PC-3 (cell line): Measurements from ENCODE around the gene RINT1. TPM values are rescaled to one million over a fixed set of nuclear protein-coding genes. Genes with fewer than 3 reads are reported as not detected.
"Not testable (repeated sequence)": the region's sequence is repeated elsewhere in the genome, so short reads cannot be mapped to it uniquely, and the experiment has no call there.

ENCODE experiments used
- ATAC-seq: fragments of 200-7000 bp; cut with Tn5 transposase; 2 replicates; pipeline ENCODE4 v1.9.1; 2020; ENCODE audit warnings: mild to moderate bottlenecking, moderate library complexity
- BruUV-seq: library from RNA; stranded (reverse); fragments of 400-500 nt; replicated peaks from 2 replicates; lab custom pipeline; 2021; lab: Mats Ljungman, UMichigan
- CTCF ChIA-PET: fragments of 300-600 bp; sonication (Branson Sonifier 250); formaldehyde crosslinking; loops from one replicate; lab custom pipeline; 2022; ENCODE audit warnings: antibody characterized with exemption; lab: Charles Lee
- POLR2A ChIA-PET: fragments of 300-600 bp; sonication (Branson Sonifier 250); formaldehyde crosslinking; loops from one replicate; lab custom pipeline; 2022; ENCODE audit warnings: antibody characterized with exemption; ENCODE audit not compliant: unreplicated experiment; lab: Charles Lee
- DNase-seq: peaks from one replicate; pipeline ENCODE4 v3.0.0-alpha.2; 2015
- H2AFZ ChIP-seq: fragments of 300-600 bp; sonication (generic); 2 replicates; pipeline ENCODE4 v1.6.0; 2016; ENCODE audit warnings: antibody characterized with exemption, low read length
- H3F3A ChIP-seq: fragments of 300-600 bp; sonication (generic); one replicate; pipeline ENCODE4 v1.6.0; 2017; ENCODE audit warnings: antibody characterized with exemption, low read length, control low read depth, mild to moderate bottlenecking; ENCODE audit not compliant: unreplicated experiment
- H3K27ac ChIP-seq: fragments of 300-600 bp; sonication (generic); 2 replicates; pipeline ENCODE4 v1.5.1; 2016; ENCODE audit warnings: mild to moderate bottlenecking, low read length
- H3K27me3 ChIP-seq: fragments of 300-600 bp; sonication (generic); 2 replicates; pipeline ENCODE4 v1.6.1; 2016; ENCODE audit warnings: low read length, mixed read lengths
- H3K36me3 ChIP-seq: fragments of 300-600 bp; sonication (generic); 2 replicates; pipeline ENCODE4 v1.6.1; 2016; ENCODE audit warnings: low read depth, mixed run types, low read length, mixed read lengths
- H3K4me1 ChIP-seq: fragments of 300-600 bp; sonication (generic); 2 replicates; pipeline ENCODE4 v1.5.1; 2016; ENCODE audit warnings: low read length; ENCODE audit not compliant: insufficient read depth
- H3K4me2 ChIP-seq: fragments of 300-600 bp; sonication (generic); 2 replicates; pipeline ENCODE4 v1.6.0; 2016; ENCODE audit warnings: low read length
- H3K4me3 ChIP-seq: fragments of 300-600 bp; sonication (generic); 2 replicates; pipeline ENCODE4 v1.5.1; 2016; ENCODE audit warnings: mild to moderate bottlenecking, low read length, mixed read lengths
- H3K79me2 ChIP-seq: fragments of 300-600 bp; sonication (generic); 2 replicates; pipeline ENCODE4 v1.6.1; 2017; ENCODE audit warnings: low read length, mixed read lengths
- H3K9ac ChIP-seq: fragments of 300-600 bp; sonication (generic); 2 replicates; pipeline ENCODE4 v1.6.0; 2016; ENCODE audit warnings: mild to moderate bottlenecking, low read length
- H3K9me2 ChIP-seq: fragments of 300-600 bp; sonication (generic); replicated peaks from 2 replicates; pipeline ENCODE4 v1.6.1; 2016; ENCODE audit warnings: mixed run types, low read length, mixed read lengths
- H3K9me3 ChIP-seq: fragments of 300-600 bp; sonication (generic); 2 replicates; pipeline ENCODE4 v1.6.1; 2016; ENCODE audit warnings: low read length, mixed read lengths
- H4K20me1 ChIP-seq: fragments of 300-600 bp; sonication (generic); 2 replicates; pipeline ENCODE4 v1.6.1; 2016; ENCODE audit warnings: low read length, mixed read lengths
- EZH2 ChIP-seq: fragments of 300-600 bp; sonication (generic); IDR thresholded peaks from one replicate; pipeline ENCODE4 v1.6.1; 2017; ENCODE audit warnings: antibody characterized with exemption, mild to moderate bottlenecking, low read length; ENCODE audit not compliant: unreplicated experiment
- EZH2phosphoT487 ChIP-seq: fragments of 300-600 bp; sonication (generic); IDR thresholded peaks from 2 replicates; pipeline ENCODE4 v1.6.1; 2018; ENCODE audit warnings: mild to moderate bottlenecking, antibody characterized with exemption, low read length, borderline replicate concordance
- intact Hi-C: fragments of 100-400 bp; cut with micrococcal nuclease; formaldehyde crosslinking; loops from 2 replicates; pipeline ENCODE4 v1.9.0; 2023
- total RNA-seq: library from RNA; depleted of rRNA; stranded (reverse); fragments of >200 nt; gene quantifications from 2 replicates; pipeline ENCODE4 v1.2.3, GENCODE V29; 2014
- TF ChIP-seq, protein P1 (sequence below): fragments of 300-600 bp; sonication (generic); conservative IDR thresholded peaks from 2 replicates; pipeline ENCODE4 v1.5.1; 2017; ENCODE audit warnings: antibody characterized with exemption, low read depth, mild to moderate bottlenecking, low read length

RINT1 gene
- total RNA-seq, 1 experiment from 2014 or later: 20.8 TPM

DNA sequence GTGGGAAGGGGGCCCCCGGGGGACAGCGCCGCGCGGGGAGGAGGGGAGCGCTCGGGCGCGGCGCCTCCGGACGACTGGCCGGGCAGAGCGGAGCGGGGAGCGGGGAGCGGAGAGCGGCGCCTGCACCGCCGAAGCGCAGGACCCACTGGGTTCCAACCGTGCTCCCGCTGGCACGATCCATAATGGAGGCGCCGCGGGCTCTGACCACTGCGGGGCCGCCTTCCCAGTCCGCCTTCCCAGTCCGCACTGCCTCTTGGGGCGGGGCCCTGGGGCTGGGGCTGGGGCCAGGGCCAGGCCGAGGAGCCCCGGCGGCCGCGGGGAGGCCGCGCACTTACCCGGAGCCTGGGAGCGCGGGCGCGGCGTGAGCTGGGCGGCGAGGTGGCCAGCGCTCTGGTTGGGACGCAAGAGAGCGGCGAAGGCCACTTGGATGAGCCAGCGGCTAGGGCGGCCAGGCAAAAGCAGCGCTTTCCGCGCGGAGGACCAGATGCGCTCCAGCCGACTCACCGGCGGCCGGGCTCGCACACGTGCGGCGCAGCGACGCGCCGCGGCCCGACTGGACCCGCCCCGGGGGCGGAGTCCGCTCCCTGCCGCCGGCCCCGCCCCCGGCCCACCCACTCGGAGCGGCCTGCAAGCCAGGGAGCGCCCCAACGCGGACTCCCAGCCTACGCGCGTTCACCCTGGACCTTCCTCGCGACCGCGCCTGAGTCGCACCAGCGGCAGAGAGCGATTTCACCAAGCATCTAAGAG, 10.1 kb upstream of the RINT1 start, which contains the start of gene PUS7:
PUS7 (minus strand) TSS at position 555 of the 747 bp plus-strand sequence. CDS start 13,759 bp downstream, outside the sequence.
- Histone ChIP-seq H3K4me1 (peaks cover 18% of the 10 kb centered on the region), H3K36me3 (peaks cover 14% of the 10 kb centered on the region; the same call in 1 of the 2 replicates), H3K9me3 (no peaks in the 10 kb centered on the region), H3K4me2 (peak within 1 kb of the TSS; percentile 85), H3K27ac (peak within 1 kb of the TSS; percentile 71), H3K9ac (peak within 1 kb of the TSS; percentile 97), H3K79me2 (peaks cover 48% of the 10 kb centered on the region), H3K4me3 (peak within 1 kb of the TSS; percentile 91), H4K20me1 (peaks cover 14% of the 10 kb centered on the region; the same call in 1 of the 2 replicates), H3F3A (no peaks in the 10 kb centered on the region), H3K27me3 (no peaks in the 10 kb centered on the region), H2AFZ (peak within 1 kb of the TSS; percentile 92), H3K9me2 (no peaks in the 10 kb centered on the region)
- CTCF ChIA-PET: interaction anchor here (0.5 kb wide), 1 partner anchor 92 kb away, joined by 3 read pairs; no protein-coding TSS in a partner anchor
- POLR2A ChIA-PET: no interaction called here
- BruUV-seq: no TSS peak
- ATAC-seq (peak; percentile 90), DNase-seq (peak; percentile 97)
- intact Hi-C loops: loop anchor here (1.0 to 2.0 kb wide), 2 partner anchors 10 to 763 kb away; partner anchors contain the start of genes NAMPT and RINT1
- TF ChIP-seq, protein P1, sequence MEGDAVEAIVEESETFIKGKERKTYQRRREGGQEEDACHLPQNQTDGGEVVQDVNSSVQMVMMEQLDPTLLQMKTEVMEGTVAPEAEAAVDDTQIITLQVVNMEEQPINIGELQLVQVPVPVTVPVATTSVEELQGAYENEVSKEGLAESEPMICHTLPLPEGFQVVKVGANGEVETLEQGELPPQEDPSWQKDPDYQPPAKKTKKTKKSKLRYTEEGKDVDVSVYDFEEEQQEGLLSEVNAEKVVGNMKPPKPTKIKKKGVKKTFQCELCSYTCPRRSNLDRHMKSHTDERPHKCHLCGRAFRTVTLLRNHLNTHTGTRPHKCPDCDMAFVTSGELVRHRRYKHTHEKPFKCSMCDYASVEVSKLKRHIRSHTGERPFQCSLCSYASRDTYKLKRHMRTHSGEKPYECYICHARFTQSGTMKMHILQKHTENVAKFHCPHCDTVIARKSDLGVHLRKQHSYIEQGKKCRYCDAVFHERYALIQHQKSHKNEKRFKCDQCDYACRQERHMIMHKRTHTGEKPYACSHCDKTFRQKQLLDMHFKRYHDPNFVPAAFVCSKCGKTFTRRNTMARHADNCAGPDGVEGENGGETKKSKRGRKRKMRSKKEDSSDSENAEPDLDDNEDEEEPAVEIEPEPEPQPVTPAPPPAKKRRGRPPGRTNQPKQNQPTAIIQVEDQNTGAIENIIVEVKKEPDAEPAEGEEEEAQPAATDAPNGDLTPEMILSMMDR: no peak
- TF ChIP-seq EZH2phosphoT487: no peak
- TF ChIP-seq EZH2: no peak

DNA sequence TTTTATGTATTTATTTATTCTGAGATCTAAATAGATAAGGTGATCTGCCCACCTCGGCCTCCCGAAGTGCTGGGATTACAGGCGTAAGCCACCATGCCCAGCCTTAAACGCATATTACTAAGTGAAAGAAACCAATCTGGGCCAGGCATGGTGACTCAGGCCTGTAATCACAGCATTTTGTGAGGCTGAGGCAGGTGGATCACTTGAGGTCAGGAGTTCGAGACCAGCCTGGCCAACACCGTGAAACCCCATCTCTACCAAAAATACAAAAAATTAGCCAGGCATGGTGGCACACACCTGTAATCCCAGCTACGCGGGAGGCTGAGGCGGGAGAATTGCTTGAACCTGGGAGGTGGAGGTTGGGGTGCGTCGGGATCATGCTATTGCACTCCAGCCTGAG, 7.6 kb upstream of the RINT1 start:
- H4K20me1 ChIP-seq, ATAC-seq, CTCF ChIA-PET, DNase-seq, H3K4me2 ChIP-seq, BruUV-seq, H3K4me3 ChIP-seq, H3K9ac ChIP-seq, H3K27me3 ChIP-seq, intact Hi-C loops, H3K9me2 ChIP-seq, H3K27ac ChIP-seq, H3K9me3 ChIP-seq, POLR2A ChIA-PET, H2AFZ ChIP-seq, H3K36me3 ChIP-seq, H3F3A ChIP-seq: not testable (repeated sequence)
- H3K4me1 ChIP-seq: peaks cover 16% of the 10 kb centered on the region
- H3K79me2 ChIP-seq: peaks cover 23% of the 10 kb centered on the region

DNA sequence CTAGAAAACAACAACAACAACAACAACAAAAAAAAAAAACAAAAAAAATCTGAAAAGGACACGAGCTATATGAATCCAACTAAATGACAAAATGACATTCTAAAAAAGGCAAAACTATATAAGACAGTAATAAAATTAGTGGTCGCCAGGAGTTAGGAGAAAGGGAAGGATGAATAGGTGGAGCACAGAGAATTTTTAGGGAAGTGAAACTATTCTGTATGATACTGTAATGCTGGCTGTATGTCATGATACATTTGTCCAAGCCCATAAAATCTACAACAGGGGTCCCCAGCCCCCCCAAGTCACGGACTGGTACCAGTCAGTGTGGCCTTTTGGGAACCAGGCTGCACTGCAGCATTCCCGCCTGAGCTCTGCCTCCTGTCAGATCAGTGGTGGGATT, 7.2 kb upstream of the RINT1 start:
- Histone ChIP-seq H3K9ac (no peak overlapping the region), H3K27me3 (no peaks in the 10 kb centered on the region), H3F3A (no peaks in the 10 kb centered on the region), H3K9me2 (no peaks in the 10 kb centered on the region), H3K4me1 (peaks cover 12% of the 10 kb centered on the region), H3K27ac (no peak overlapping the region), H3K36me3 (0 out of 2 replicates have a peak, but pooled peaks cover under 1% of the 10 kb centered on the region), H4K20me1 (0 out of 2 replicates have a peak, but pooled peaks cover under 1% of the 10 kb centered on the region), H2AFZ (no peak overlapping the region), H3K79me2 (peaks cover 19% of the 10 kb centered on the region), H3K9me3 (no peaks in the 10 kb centered on the region), H3K4me3 (no peak overlapping the region), H3K4me2 (no peak overlapping the region)
- POLR2A ChIA-PET: no interaction called here
- intact Hi-C loops: no loop called here
- DNase-seq: no peak
- no peak for ATAC-seq
- CTCF ChIA-PET: no interaction called here
- no peak for TF ChIP-seq EZH2
- TF ChIP-seq, protein P1: no peak
- no peak for TF ChIP-seq EZH2phosphoT487
- no TSS peak for BruUV-seq

DNA sequence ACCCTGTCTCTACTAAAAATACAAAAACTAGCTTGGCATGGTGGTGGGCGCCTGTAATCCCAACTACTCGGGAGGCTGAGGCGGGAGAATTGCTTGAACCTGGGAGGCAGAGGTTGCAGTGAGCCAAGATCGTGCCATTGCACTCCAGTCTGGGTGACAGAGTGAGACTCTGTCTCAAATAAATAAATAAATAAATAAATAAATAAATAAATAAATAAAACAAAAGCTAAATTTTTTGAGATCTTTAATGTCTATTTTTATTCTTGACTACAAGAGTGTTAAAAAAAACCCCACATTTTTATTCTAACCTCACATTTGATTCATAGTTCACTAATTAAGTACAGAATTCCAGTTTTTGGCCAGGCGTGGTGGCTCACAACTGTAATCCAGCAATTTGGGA, 4.3 kb upstream of the RINT1 start:
- H3K9me2 ChIP-seq, H4K20me1 ChIP-seq, BruUV-seq, H3K79me2 ChIP-seq, H3K27me3 ChIP-seq, intact Hi-C loops, H3K9me3 ChIP-seq, H3K4me3 ChIP-seq, POLR2A ChIA-PET, CTCF ChIA-PET, H3K9ac ChIP-seq, H2AFZ ChIP-seq, H3K4me2 ChIP-seq, H3K27ac ChIP-seq, DNase-seq, H3F3A ChIP-seq, H3K36me3 ChIP-seq, H3K4me1 ChIP-seq, ATAC-seq: not testable (repeated sequence)
